Stimulated activated CD4-positive, alpha-beta T cell treated with anti-CD3 and anti-CD28 coated beads, TNF-alpha, amount 100 ng/mL, for 1 hour (primary cell): ENCODE measurements around the gene LRRC75A.
"Not testable (repeated sequence)": the region's sequence is repeated elsewhere in the genome, so short reads cannot be mapped to it uniquely, and the experiment has no call there.

Experiments used
- DNase-seq, 3 donors: peaks; one replicate each; pipeline ENCODE4 v3.0.0-alpha.2; 2020; ENCODE audit warnings: low read depth in 3 of 3, low spot score in 1 of 3

Gene LRRC75A

GRCh38 chr17:16455997-16456741, 35.8 kb downstream of the LRRC75A start:
- DNase-seq = no peak

GRCh38 chr17:16453493-16453851, 38.5 kb downstream of the LRRC75A start:
- no peak for DNase-seq

- not testable (repeated sequence) for DNase-seq
These were observed 39.7 kb downstream of the LRRC75A start for GRCh38 chr17:16452268-16452667.

GRCh38 chr17:16450028-16450427, 42.0 kb downstream of the LRRC75A start:
- DNase-seq = no peak

- no peak for DNase-seq
These were observed 42.8 kb downstream of the LRRC75A start for GRCh38 chr17:16449121-16449570.

GRCh38 chr17:16448490-16448889, 43.5 kb downstream of the LRRC75A start:
- DNase-seq = no peak

- DNase-seq = no peak
These were observed 44.3 kb downstream of the LRRC75A start for GRCh38 chr17:16447676-16448075.

- no peak for DNase-seq
These were observed 45.5 kb downstream of the LRRC75A start for GRCh38 chr17:16446338-16446983.

GRCh38 chr17:16444258-16444886, 47.6 kb downstream of the LRRC75A start:
- no peak for DNase-seq

GRCh38 chr17:16443511-16444257, 48.3 kb downstream of the LRRC75A start:
- DNase-seq = no peak

- no peak for DNase-seq
These were observed 49.1 kb downstream of the LRRC75A start for GRCh38 chr17:16442594-16443510.

- DNase-seq = no peak
These were observed 49.9 kb downstream of the LRRC75A start for GRCh38 chr17:16442141-16442540.

GRCh38 chr17:16440901-16441629, 50.9 kb downstream of the LRRC75A start:
- DNase-seq = no peak

- DNase-seq = not testable (repeated sequence)
These were observed 51.6 kb downstream of the LRRC75A start for GRCh38 chr17:16440354-16440753.

GRCh38 chr17:16439811-16440351, 52.1 kb downstream of the LRRC75A start:
- DNase-seq = no peak

GRCh38 chr17:16439303-16439791, 52.6 kb downstream of the LRRC75A start:
- no peak for DNase-seq

- DNase-seq = peak; percentile 81 to 92 (median 87)
These were observed 53.3 kb downstream of the LRRC75A start for GRCh38 chr17:16438557-16439302.

GRCh38 chr17:16438173-16438556, 53.8 kb downstream of the LRRC75A start:
- no peak for DNase-seq

- DNase-seq = no peak
These were observed 54.9 kb downstream of the LRRC75A start for GRCh38 chr17:16437083-16437482.
